ENCODE measurements around the gene DNMBP.

DNMBP gene

GRCh38 chr10:99975942-99976809, 33.6 kb downstream of the DNMBP start:
- no peak for TF ChIP-seq CTCF (IDR thresholded peaks at IDR 0.05)
- Histone ChIP-seq H3K36me3 (peaks cover 0 to 7% (median 5%) of the 10 kb centered on the region in 3 donors), H3K27me3 (no peaks in the 10 kb centered on the region), H3K4me3 (no peak overlapping the region), H3K9me3 (no peaks in the 10 kb centered on the region), H3K27ac (peak overlapping the region; percentile 56 to 74), H3K4me1 (peaks cover 0 to 26% (median 6%) of the 10 kb centered on the region in 4 donors)
- DNase-seq, result no peak
- intact Hi-C loops (cut with DNase I; ENCODE audit: low total_unique reads), result no loop called here

GRCh38 chr10:99975106-99975829, 34.5 kb downstream of the DNMBP start:
- Histone ChIP-seq H3K4me3 (no peak overlapping the region), H3K27ac (peak overlapping the region in 1 of 2 donors; percentile 74), H3K4me1 (peaks cover 0 to 26% (median 6%) of the 10 kb centered on the region in 4 donors), H3K36me3 (peaks cover 4 to 13% (median 9%) of the 10 kb centered on the region in 3 donors), H3K27me3 (no peaks in the 10 kb centered on the region), H3K9me3 (no peaks in the 10 kb centered on the region)
- intact Hi-C loops (cut with DNase I; ENCODE audit: low total_unique reads), result no loop called here
- DNase-seq, result no peak
- TF ChIP-seq CTCF (IDR thresholded peaks at IDR 0.05), result no peak

- no peak overlapping the region for H3K27ac ChIP-seq
- peaks cover 0 to 26% (median 6%) of the 10 kb centered on the region in 4 donors for H3K4me1 ChIP-seq
- intact Hi-C loops (cut with DNase I; ENCODE audit: low total_unique reads), result no loop called here
- no peaks in the 10 kb centered on the region for H3K27me3 ChIP-seq
- no peak for TF ChIP-seq CTCF (IDR thresholded peaks at IDR 0.05)
- H3K36me3 ChIP-seq, result peaks cover 13 to 25% (median 24%) of the 10 kb centered on the region in 3 donors
- no peak for DNase-seq
- H3K4me3 ChIP-seq, result no peak overlapping the region
- no peaks in the 10 kb centered on the region for H3K9me3 ChIP-seq
Measured at GRCh38 chr10:99973190-99973589, 36.6 kb downstream of the DNMBP start.

- Histone ChIP-seq H3K27ac (no peak overlapping the region), H3K4me3 (no peak overlapping the region), H3K4me1 (peaks cover 0 to 14% (median 0%) of the 10 kb centered on the region in 4 donors), H3K36me3 (peaks cover 18 to 31% (median 26%) of the 10 kb centered on the region in 3 donors), H3K27me3 (no peaks in the 10 kb centered on the region), H3K9me3 (no peaks in the 10 kb centered on the region)
- TF ChIP-seq CTCF (IDR thresholded peaks at IDR 0.05), result no peak
- intact Hi-C loops (cut with DNase I; ENCODE audit: low total_unique reads), result no loop called here
- DNase-seq, result no peak
Measured at GRCh38 chr10:99967961-99968360, 41.8 kb downstream of the DNMBP start.

GRCh38 chr10:99966306-99966705, 43.4 kb downstream of the DNMBP start:
- H3K27ac ChIP-seq, result peak overlapping the region in 1 of 2 donors; percentile 32
- H3K9me3 ChIP-seq, result no peaks in the 10 kb centered on the region
- no peak for DNase-seq
- H3K4me1 ChIP-seq, result peaks cover 0 to 14% (median 0%) of the 10 kb centered on the region in 4 donors
- H3K36me3 ChIP-seq, result peaks cover 14 to 31% (median 20%) of the 10 kb centered on the region in 3 donors
- intact Hi-C loops (cut with DNase I; ENCODE audit: low total_unique reads), result no loop called here
- TF ChIP-seq CTCF (IDR thresholded peaks at IDR 0.05), result no peak
- H3K4me3 ChIP-seq, result no peak overlapping the region
- no peaks in the 10 kb centered on the region for H3K27me3 ChIP-seq
